ENCODE data around the gene MCM7. TPM values are rescaled to one million over a fixed set of nuclear protein-coding genes. Genes with fewer than 3 reads are reported as not detected.
A peak's percentile ranks its signal among the peaks of the same experiment; 100 is the strongest.

MCM7 gene
- total RNA-seq, 1 donor from 2014 or later = 426 TPM

DNA sequence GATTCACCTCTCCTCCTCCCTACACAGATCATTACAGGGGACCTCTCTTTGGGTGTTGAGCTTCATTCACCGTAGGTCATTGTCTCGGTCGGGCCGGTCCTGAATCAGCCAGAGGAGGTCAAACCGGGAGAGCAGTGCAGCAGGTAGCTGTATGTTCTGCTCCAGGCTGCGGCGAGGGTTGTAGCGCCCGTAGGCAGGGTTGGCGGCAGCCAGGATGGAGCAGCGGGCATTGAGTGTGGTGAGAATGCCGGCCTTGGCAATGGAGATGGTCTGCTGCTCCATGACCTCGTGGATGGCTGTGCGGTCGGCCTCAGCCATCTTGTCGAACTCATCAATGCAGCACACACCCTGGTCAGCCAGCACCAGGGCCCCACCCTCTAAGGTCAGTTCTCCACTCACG, 5.5 kb downstream of the MCM7 start:
- peaks cover 72% of the 10 kb centered on the region for H3K4me1 Mint-ChIP-seq
- H3K27ac Mint-ChIP-seq (ENCODE audit: unreplicated experiment) = no peak overlapping the region
- peaks cover 55% of the 10 kb centered on the region for H3K27me3 Mint-ChIP-seq (ENCODE audit: low read depth)
- TF ChIP-seq, protein P1, sequence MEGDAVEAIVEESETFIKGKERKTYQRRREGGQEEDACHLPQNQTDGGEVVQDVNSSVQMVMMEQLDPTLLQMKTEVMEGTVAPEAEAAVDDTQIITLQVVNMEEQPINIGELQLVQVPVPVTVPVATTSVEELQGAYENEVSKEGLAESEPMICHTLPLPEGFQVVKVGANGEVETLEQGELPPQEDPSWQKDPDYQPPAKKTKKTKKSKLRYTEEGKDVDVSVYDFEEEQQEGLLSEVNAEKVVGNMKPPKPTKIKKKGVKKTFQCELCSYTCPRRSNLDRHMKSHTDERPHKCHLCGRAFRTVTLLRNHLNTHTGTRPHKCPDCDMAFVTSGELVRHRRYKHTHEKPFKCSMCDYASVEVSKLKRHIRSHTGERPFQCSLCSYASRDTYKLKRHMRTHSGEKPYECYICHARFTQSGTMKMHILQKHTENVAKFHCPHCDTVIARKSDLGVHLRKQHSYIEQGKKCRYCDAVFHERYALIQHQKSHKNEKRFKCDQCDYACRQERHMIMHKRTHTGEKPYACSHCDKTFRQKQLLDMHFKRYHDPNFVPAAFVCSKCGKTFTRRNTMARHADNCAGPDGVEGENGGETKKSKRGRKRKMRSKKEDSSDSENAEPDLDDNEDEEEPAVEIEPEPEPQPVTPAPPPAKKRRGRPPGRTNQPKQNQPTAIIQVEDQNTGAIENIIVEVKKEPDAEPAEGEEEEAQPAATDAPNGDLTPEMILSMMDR (conservative IDR thresholded peaks at IDR 0.05) = no peak
- no peaks in the 10 kb centered on the region for H3K9me3 Mint-ChIP-seq
- H3K36me3 Mint-ChIP-seq (ENCODE audit: low read depth) = peaks cover 79% of the 10 kb centered on the region
- no peak for DNase-seq (ENCODE audit: low read depth, low spot score)
- peak overlapping the region; percentile 99 for H3K4me3 Mint-ChIP-seq

DNA sequence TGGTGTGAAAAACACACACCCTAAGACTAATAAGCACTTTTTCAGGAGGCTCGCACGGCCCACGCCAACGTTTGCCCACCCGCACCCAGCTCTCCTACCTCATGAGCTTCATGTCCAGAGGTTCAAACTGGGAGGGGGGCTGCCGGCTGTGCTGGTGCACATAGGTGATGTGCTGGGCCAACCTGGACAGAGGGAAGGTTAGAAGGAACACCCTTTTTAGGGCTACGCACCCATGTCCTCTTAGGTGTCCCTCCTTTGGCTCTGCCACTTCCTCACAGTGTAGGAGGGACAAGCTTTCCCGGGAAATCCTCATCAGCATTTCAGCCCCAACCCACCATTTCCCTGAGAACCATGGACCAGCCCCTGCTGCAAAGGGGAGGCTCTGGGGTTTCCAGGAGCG, 5.9 kb downstream of the MCM7 start:
- DNase-seq (ENCODE audit: low read depth, low spot score) = no peak
- peak overlapping the region; percentile 99 for H3K4me3 Mint-ChIP-seq
- H3K36me3 Mint-ChIP-seq (ENCODE audit: low read depth) = peaks cover 79% of the 10 kb centered on the region
- H3K9me3 Mint-ChIP-seq = no peaks in the 10 kb centered on the region
- peaks cover 57% of the 10 kb centered on the region for H3K27me3 Mint-ChIP-seq (ENCODE audit: low read depth)
- TF ChIP-seq, protein P1 (conservative IDR thresholded peaks at IDR 0.05) = no peak
- H3K27ac Mint-ChIP-seq (ENCODE audit: unreplicated experiment) = no peak overlapping the region
- H3K4me1 Mint-ChIP-seq = peaks cover 75% of the 10 kb centered on the region

GRCh38 chr7:100093925-100094486, 7.2 kb downstream of the MCM7 start:
- Mint-ChIP-seq H3K27ac (ENCODE audit: unreplicated experiment) (peak overlapping the region; percentile 92), H3K4me3 (peak overlapping the region; percentile 99), H3K9me3 (no peaks in the 10 kb centered on the region), H3K27me3 (ENCODE audit: low read depth) (peaks cover 59% of the 10 kb centered on the region), H3K4me1 (peaks cover 71% of the 10 kb centered on the region), H3K36me3 (ENCODE audit: low read depth) (peaks cover 66% of the 10 kb centered on the region)
- DNase-seq (ENCODE audit: low read depth, low spot score) = no peak
- TF ChIP-seq, protein P1 (conservative IDR thresholded peaks at IDR 0.05) = no peak

GRCh38 chr7:100093498-100093897, 7.7 kb downstream of the MCM7 start:
- TF ChIP-seq, protein P1 (conservative IDR thresholded peaks at IDR 0.05) = no peak
- peaks cover 61% of the 10 kb centered on the region for H3K36me3 Mint-ChIP-seq (ENCODE audit: low read depth)
- H3K27ac Mint-ChIP-seq (ENCODE audit: unreplicated experiment) = peak overlapping the region; percentile 92
- H3K4me1 Mint-ChIP-seq = peaks cover 67% of the 10 kb centered on the region
- no peaks in the 10 kb centered on the region for H3K9me3 Mint-ChIP-seq
- peak overlapping the region; percentile 99 for H3K4me3 Mint-ChIP-seq
- peaks cover 57% of the 10 kb centered on the region for H3K27me3 Mint-ChIP-seq (ENCODE audit: low read depth)
- DNase-seq (ENCODE audit: low read depth, low spot score) = no peak

DNA sequence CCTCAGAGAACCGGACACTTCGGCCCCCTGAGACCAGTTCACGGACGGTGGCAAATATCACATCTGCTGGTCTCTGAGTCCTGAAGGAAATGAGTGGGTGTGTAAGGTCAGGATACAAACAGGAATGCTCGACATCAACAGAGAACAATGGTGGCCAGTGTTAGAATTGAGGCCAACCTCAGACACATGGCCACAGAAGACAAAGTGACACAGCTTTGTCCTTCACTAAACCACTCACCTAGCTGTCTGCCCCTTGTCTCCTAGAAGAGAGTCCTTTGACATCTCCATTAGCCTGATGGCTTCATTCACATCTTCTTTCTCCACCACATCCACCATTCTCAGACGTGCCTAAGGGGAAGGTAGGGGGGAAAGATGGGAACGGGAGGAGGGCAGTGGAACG, 8.1 kb downstream of the MCM7 start:
- peaks cover 56% of the 10 kb centered on the region for H3K36me3 Mint-ChIP-seq (ENCODE audit: low read depth)
- H3K4me3 Mint-ChIP-seq = peak overlapping the region; percentile 99
- H3K9me3 Mint-ChIP-seq = no peaks in the 10 kb centered on the region
- peaks cover 59% of the 10 kb centered on the region for H3K27me3 Mint-ChIP-seq (ENCODE audit: low read depth)
- DNase-seq (ENCODE audit: low read depth, low spot score) = no peak
- H3K4me1 Mint-ChIP-seq = peaks cover 67% of the 10 kb centered on the region
- peak overlapping the region; percentile 92 for H3K27ac Mint-ChIP-seq (ENCODE audit: unreplicated experiment)
- TF ChIP-seq, protein P1 (conservative IDR thresholded peaks at IDR 0.05) = no peak

All from neural crest cell (in vitro differentiated cells).